Measurements from ENCODE around the gene DLEC1.

The DLEC1 gene

GRCh38 chr3:38108649-38109579, 69.9 kb downstream of the DLEC1 start:
- H3K36me3 Mint-ChIP-seq (ENCODE audit: low read depth): no peaks in the 10 kb centered on the region
- ATAC-seq: no peak
- no peak overlapping the region for H3K4me3 Mint-ChIP-seq
- H3K27me3 Mint-ChIP-seq: peaks cover 2% of the 10 kb centered on the region
- H3K4me1 Mint-ChIP-seq: no peaks in the 10 kb centered on the region
- no peak for DNase-seq
- H3K27ac Mint-ChIP-seq: no peak overlapping the region
- H3K9me3 Mint-ChIP-seq: peaks cover 13% of the 10 kb centered on the region

GRCh38 chr3:38109580-38110313, 70.7 kb downstream of the DLEC1 start:
- H3K4me3 Mint-ChIP-seq: no peak overlapping the region
- no peak for ATAC-seq
- H3K27ac Mint-ChIP-seq: no peak overlapping the region
- DNase-seq: no peak
- H3K4me1 Mint-ChIP-seq: no peaks in the 10 kb centered on the region
- peaks cover 2% of the 10 kb centered on the region for H3K27me3 Mint-ChIP-seq
- no peaks in the 10 kb centered on the region for H3K36me3 Mint-ChIP-seq (ENCODE audit: low read depth)
- H3K9me3 Mint-ChIP-seq: peaks cover 11% of the 10 kb centered on the region

- no peaks in the 10 kb centered on the region for H3K36me3 Mint-ChIP-seq (ENCODE audit: low read depth)
- H3K27me3 Mint-ChIP-seq: no peaks in the 10 kb centered on the region
- peaks cover 4% of the 10 kb centered on the region for H3K9me3 Mint-ChIP-seq
- H3K27ac Mint-ChIP-seq: no peak overlapping the region
- H3K4me3 Mint-ChIP-seq: no peak overlapping the region
- ATAC-seq (no peak), DNase-seq (no peak)
- peaks cover 2% of the 10 kb centered on the region for H3K4me1 Mint-ChIP-seq
These were observed 71.5 kb downstream of the DLEC1 start for GRCh38 chr3:38110314-38111050.

- H3K4me3 Mint-ChIP-seq: no peak overlapping the region
- no peak for ATAC-seq
- no peaks in the 10 kb centered on the region for H3K27me3 Mint-ChIP-seq
- H3K4me1 Mint-ChIP-seq: peaks cover 4% of the 10 kb centered on the region
- DNase-seq: no peak
- no peaks in the 10 kb centered on the region for H3K36me3 Mint-ChIP-seq (ENCODE audit: low read depth)
- H3K9me3 Mint-ChIP-seq: no peaks in the 10 kb centered on the region
- H3K27ac Mint-ChIP-seq: no peak overlapping the region
These were observed 72.2 kb downstream of the DLEC1 start for GRCh38 chr3:38111201-38111600.

GRCh38 chr3:38111696-38112377, 72.8 kb downstream of the DLEC1 start:
- Mint-ChIP-seq H3K4me1 (peaks cover 4% of the 10 kb centered on the region), H3K27ac (no peak overlapping the region), H3K4me3 (no peak overlapping the region), H3K36me3 (ENCODE audit: low read depth) (no peaks in the 10 kb centered on the region), H3K27me3 (no peaks in the 10 kb centered on the region), H3K9me3 (no peaks in the 10 kb centered on the region)
- DNase-seq (no peak), ATAC-seq (no peak)

GRCh38 chr3:38112378-38112761, 73.4 kb downstream of the DLEC1 start:
- no peak overlapping the region for H3K27ac Mint-ChIP-seq
- no peaks in the 10 kb centered on the region for H3K9me3 Mint-ChIP-seq
- H3K4me3 Mint-ChIP-seq: no peak overlapping the region
- ATAC-seq: no peak
- H3K27me3 Mint-ChIP-seq: no peaks in the 10 kb centered on the region
- H3K4me1 Mint-ChIP-seq: peaks cover 4% of the 10 kb centered on the region
- no peaks in the 10 kb centered on the region for H3K36me3 Mint-ChIP-seq (ENCODE audit: low read depth)
- DNase-seq: no peak

GRCh38 chr3:38114052-38114874, 75.3 kb downstream of the DLEC1 start:
- Mint-ChIP-seq H3K27me3 (no peaks in the 10 kb centered on the region), H3K4me1 (peaks cover 4% of the 10 kb centered on the region), H3K36me3 (ENCODE audit: low read depth) (no peaks in the 10 kb centered on the region), H3K27ac (no peak overlapping the region), H3K4me3 (no peak overlapping the region), H3K9me3 (no peaks in the 10 kb centered on the region)
- no peak for ATAC-seq
- no peak for DNase-seq

- ATAC-seq (no peak), DNase-seq (no peak)
- Mint-ChIP-seq H3K27ac (no peak overlapping the region), H3K4me1 (peaks cover 4% of the 10 kb centered on the region), H3K4me3 (no peak overlapping the region), H3K9me3 (no peaks in the 10 kb centered on the region), H3K36me3 (ENCODE audit: low read depth) (no peaks in the 10 kb centered on the region), H3K27me3 (no peaks in the 10 kb centered on the region)
These were observed 76.1 kb downstream of the DLEC1 start for GRCh38 chr3:38114875-38115644.

- Mint-ChIP-seq H3K4me1 (peaks cover 4% of the 10 kb centered on the region), H3K9me3 (no peaks in the 10 kb centered on the region), H3K4me3 (no peak overlapping the region), H3K27ac (no peak overlapping the region), H3K27me3 (no peaks in the 10 kb centered on the region), H3K36me3 (ENCODE audit: low read depth) (no peaks in the 10 kb centered on the region)
- no peak for ATAC-seq
- no peak for DNase-seq
These were observed 76.8 kb downstream of the DLEC1 start for GRCh38 chr3:38115645-38116427.

- H3K4me3 Mint-ChIP-seq: no peak overlapping the region
- DNase-seq (no peak), ATAC-seq (peak; percentile 20)
- no peaks in the 10 kb centered on the region for H3K36me3 Mint-ChIP-seq (ENCODE audit: low read depth)
- H3K9me3 Mint-ChIP-seq: no peaks in the 10 kb centered on the region
- no peaks in the 10 kb centered on the region for H3K27me3 Mint-ChIP-seq
- H3K4me1 Mint-ChIP-seq: peaks cover 4% of the 10 kb centered on the region
- H3K27ac Mint-ChIP-seq: no peak overlapping the region
These were observed 77.6 kb downstream of the DLEC1 start for GRCh38 chr3:38116471-38117162.

GRCh38 chr3:38117163-38117716, 78.2 kb downstream of the DLEC1 start:
- ATAC-seq (no peak), DNase-seq (no peak)
- no peak overlapping the region for H3K27ac Mint-ChIP-seq
- H3K36me3 Mint-ChIP-seq (ENCODE audit: low read depth): no peaks in the 10 kb centered on the region
- H3K9me3 Mint-ChIP-seq: no peaks in the 10 kb centered on the region
- H3K4me3 Mint-ChIP-seq: no peak overlapping the region
- peaks cover 7% of the 10 kb centered on the region for H3K4me1 Mint-ChIP-seq
- H3K27me3 Mint-ChIP-seq: no peaks in the 10 kb centered on the region

All from activated naive CD8-positive, alpha-beta T cell treated with anti-CD3 and anti-CD28 coated beads, Interleukin-2, amount 50 U/mL, for 24 hours (primary cell).